GM03348 (cell line): ENCODE data around the gene ZFYVE28.

ENCODE experiments used
- DNase-seq: peaks from one replicate; pipeline ENCODE4 v3.0.0; 2012; ENCODE audit warnings: low spot score

ZFYVE28 gene

GRCh38 chr4:2428496-2429213 lies 10.2 kb upstream of the ZFYVE28 start:
- DNase-seq: no peak

- DNase-seq: no peak
These were observed 9.2 kb upstream of the ZFYVE28 start for GRCh38 chr4:2427383-2428334.

- no peak for DNase-seq
These were observed 8.3 kb upstream of the ZFYVE28 start for GRCh38 chr4:2426711-2427275.

GRCh38 chr4:2426069-2426397 lies 7.6 kb upstream of the ZFYVE28 start:
- DNase-seq: no peak

- DNase-seq: no peak
These were observed 7.1 kb upstream of the ZFYVE28 start for GRCh38 chr4:2425386-2426068.

GRCh38 chr4:2424581-2424980 lies 6.1 kb upstream of the ZFYVE28 start:
- peak; percentile 54 for DNase-seq

- no peak for DNase-seq
These were observed 5.2 kb upstream of the ZFYVE28 start for GRCh38 chr4:2423695-2424094.

- DNase-seq: no peak
These were observed 4.6 kb upstream of the ZFYVE28 start for GRCh38 chr4:2423066-2423465.

- DNase-seq: no peak
These were observed 3.5 kb upstream of the ZFYVE28 start for GRCh38 chr4:2421928-2422327.

GRCh38 chr4:2419814-2420213 lies 1.4 kb upstream of the ZFYVE28 start:
- no peak for DNase-seq

- peak; percentile 98 for DNase-seq
These were observed 466 bp upstream of the ZFYVE28 start, which contains the start of gene CFAP99 for GRCh38 chr4:2418650-2419571. CFAP99 (plus strand) TSS chr4:2418955.

- peak; percentile 34 for DNase-seq
These were observed 1.1 kb downstream of the ZFYVE28 start for GRCh38 chr4:2417226-2417764.

- DNase-seq: peak; percentile 51
These were observed 1.8 kb downstream of the ZFYVE28 start for GRCh38 chr4:2416564-2417225.

GRCh38 chr4:2415881-2416563 lies 2.4 kb downstream of the ZFYVE28 start:
- DNase-seq: no peak

- no peak for DNase-seq
These were observed 3.2 kb downstream of the ZFYVE28 start for GRCh38 chr4:2415213-2415612.

- no peak for DNase-seq
These were observed 4.4 kb downstream of the ZFYVE28 start for GRCh38 chr4:2413821-2414610.

- DNase-seq: peak; percentile 91
These were observed 5.3 kb downstream of the ZFYVE28 start for GRCh38 chr4:2412885-2413716.

- DNase-seq: no peak
These were observed 5.9 kb downstream of the ZFYVE28 start for GRCh38 chr4:2412534-2412884.
